HG02852 (cell line): Measurements from ENCODE around the gene SELENON.

Source experiments
- ATAC-seq: cut with Tn5 transposase; IDR thresholded peaks from one replicate; pipeline ENCODE4 v1.9.1; 2021; ENCODE audit warnings: mild to moderate bottlenecking, moderate library complexity; ENCODE audit not compliant: unreplicated experiment

Gene SELENON

GRCh38 chr1:25769625-25770383 is 30.2 kb upstream of the SELENON start:
- no peak for ATAC-seq

- no peak for ATAC-seq
Measured at GRCh38 chr1:25770541-25771220, 29.3 kb upstream of the SELENON start.

- no peak for ATAC-seq
Measured at GRCh38 chr1:25771221-25772114, 28.5 kb upstream of the SELENON start.

- no peak for ATAC-seq
Measured at GRCh38 chr1:25772164-25772563, 27.8 kb upstream of the SELENON start.

- no peak for ATAC-seq
Measured at GRCh38 chr1:25772692-25773245, 27.2 kb upstream of the SELENON start.

- ATAC-seq, result no peak
Measured at GRCh38 chr1:25773441-25774125, 26.4 kb upstream of the SELENON start.

GRCh38 chr1:25774206-25774803 is 25.7 kb upstream of the SELENON start:
- ATAC-seq, result no peak

GRCh38 chr1:25774921-25775771 is 24.8 kb upstream of the SELENON start:
- ATAC-seq, result no peak

- no peak for ATAC-seq
Measured at GRCh38 chr1:25779388-25779787, 20.6 kb upstream of the SELENON start.

- no peak for ATAC-seq
Measured at GRCh38 chr1:25779894-25780293, 20.1 kb upstream of the SELENON start.

- ATAC-seq, result no peak
Measured at GRCh38 chr1:25780318-25781129, 19.5 kb upstream of the SELENON start.

- no peak for ATAC-seq
Measured at GRCh38 chr1:25781130-25781433, 18.9 kb upstream of the SELENON start.

GRCh38 chr1:25782608-25783201 is 17.3 kb upstream of the SELENON start:
- ATAC-seq, result no peak

GRCh38 chr1:25784575-25785051 is 15.4 kb upstream of the SELENON start:
- ATAC-seq, result no peak

GRCh38 chr1:25785333-25786067 is 14.5 kb upstream of the SELENON start:
- no peak for ATAC-seq

- ATAC-seq, result no peak
Measured at GRCh38 chr1:25786887-25787759, 12.9 kb upstream of the SELENON start.
